ENCODE data around the gene AATK.

DNA sequence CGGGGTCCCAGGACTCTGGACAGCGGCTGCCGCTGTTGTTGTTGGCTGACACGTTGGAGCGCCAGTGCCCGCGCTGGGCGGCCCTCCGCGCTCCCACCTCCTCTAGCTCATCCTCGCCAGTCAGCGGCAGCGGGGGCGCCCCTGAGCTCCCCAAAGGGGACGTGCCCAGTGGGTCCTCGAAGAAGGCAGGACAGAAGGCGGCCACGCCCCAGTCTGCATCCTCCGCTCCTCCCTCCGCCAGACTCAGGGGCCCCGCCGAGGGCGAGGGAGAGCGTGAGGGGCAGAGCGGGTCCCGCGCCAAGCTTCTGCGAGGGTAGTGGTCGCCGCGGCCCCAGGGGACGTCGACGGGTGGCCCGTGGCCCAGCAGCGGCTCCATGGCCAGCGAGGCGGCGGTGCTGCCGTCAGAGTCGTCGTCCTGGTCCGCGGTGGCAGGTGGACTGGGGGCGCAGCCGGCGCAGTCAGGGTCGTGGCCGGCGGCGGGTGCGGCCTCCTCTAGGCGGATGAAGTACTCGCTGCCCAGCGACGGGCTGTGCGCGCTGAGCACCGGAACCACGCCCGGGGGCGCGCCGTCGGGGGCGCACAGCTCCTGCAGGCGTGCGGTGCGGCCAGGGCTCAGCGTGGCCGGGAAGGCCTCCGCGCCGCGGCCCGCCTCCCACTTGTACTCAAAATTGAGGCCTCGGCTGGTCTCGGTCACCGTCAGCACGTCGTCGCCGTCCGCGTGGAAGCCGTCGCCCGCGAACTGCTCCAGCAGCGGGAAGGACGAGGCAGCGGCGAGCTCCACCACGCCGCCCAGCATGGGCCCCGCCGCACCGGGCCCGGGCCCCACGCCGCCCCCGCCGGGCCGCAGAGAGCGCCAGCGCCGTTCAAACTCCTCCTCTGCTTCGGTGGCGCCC, 43.9 kb downstream of the AATK start:
- TF ChIP-seq, protein P1, sequence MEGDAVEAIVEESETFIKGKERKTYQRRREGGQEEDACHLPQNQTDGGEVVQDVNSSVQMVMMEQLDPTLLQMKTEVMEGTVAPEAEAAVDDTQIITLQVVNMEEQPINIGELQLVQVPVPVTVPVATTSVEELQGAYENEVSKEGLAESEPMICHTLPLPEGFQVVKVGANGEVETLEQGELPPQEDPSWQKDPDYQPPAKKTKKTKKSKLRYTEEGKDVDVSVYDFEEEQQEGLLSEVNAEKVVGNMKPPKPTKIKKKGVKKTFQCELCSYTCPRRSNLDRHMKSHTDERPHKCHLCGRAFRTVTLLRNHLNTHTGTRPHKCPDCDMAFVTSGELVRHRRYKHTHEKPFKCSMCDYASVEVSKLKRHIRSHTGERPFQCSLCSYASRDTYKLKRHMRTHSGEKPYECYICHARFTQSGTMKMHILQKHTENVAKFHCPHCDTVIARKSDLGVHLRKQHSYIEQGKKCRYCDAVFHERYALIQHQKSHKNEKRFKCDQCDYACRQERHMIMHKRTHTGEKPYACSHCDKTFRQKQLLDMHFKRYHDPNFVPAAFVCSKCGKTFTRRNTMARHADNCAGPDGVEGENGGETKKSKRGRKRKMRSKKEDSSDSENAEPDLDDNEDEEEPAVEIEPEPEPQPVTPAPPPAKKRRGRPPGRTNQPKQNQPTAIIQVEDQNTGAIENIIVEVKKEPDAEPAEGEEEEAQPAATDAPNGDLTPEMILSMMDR (IDR thresholded peaks at IDR 0.05) = no peak
- TF ChIP-seq POLR2A (IDR thresholded peaks at IDR 0.05) = no peak

All from adrenal gland (tissue), 5 donors.